Adipose tissue (tissue), 3 donors: ENCODE results near the gene SPOCD1. TPM values are rescaled to one million over a fixed set of nuclear protein-coding genes. Genes with fewer than 3 reads are reported as not detected.

Experiments
- H3K27ac ChIP-seq: one replicate; pipeline ENCODE4 v1.5.1; 2013; ENCODE audit warnings: low read depth, low read length
- WGBS, 3 donors: extraction: QIAGEN DNeasy Blood & Tissue Kit; methylation state at CpG; one replicate each; pipeline ENCODE4 v1.1.7; 2013; 5-methylcytosine and 5-hydroxymethylcytosine counted together
- polyA plus RNA-seq, 3 donors: library from polyadenylated mRNA; stranded (reverse); fragments of 200-250 nt; gene quantifications; one replicate each; pipeline ENCODE4 v1.2.3, GENCODE V29; 2013
- donor health status: healthy with polysubstance abuse.
- donor health status: Bipolar disorder and iron deficiency.
- donor health status: healthy.

Gene SPOCD1
- polyA plus RNA-seq, 3 donors = 0.18 to 6.8 (median 1.0) TPM

- WGBS, 3 donors = 78 to 83% (median 81%) methylated on average over 4 of the region's 4 CpGs
- no peak overlapping the region for H3K27ac ChIP-seq
Observed at GRCh38 chr1:31807273-31808048, 8.4 kb downstream of the SPOCD1 start.

- WGBS, 3 donors = 87 to 91% (median 91%) methylated on average over 6 of the region's 6 CpGs
- H3K27ac ChIP-seq = no peak overlapping the region
Observed at GRCh38 chr1:31805318-31805717, 10.5 kb downstream of the SPOCD1 start.

DNA sequence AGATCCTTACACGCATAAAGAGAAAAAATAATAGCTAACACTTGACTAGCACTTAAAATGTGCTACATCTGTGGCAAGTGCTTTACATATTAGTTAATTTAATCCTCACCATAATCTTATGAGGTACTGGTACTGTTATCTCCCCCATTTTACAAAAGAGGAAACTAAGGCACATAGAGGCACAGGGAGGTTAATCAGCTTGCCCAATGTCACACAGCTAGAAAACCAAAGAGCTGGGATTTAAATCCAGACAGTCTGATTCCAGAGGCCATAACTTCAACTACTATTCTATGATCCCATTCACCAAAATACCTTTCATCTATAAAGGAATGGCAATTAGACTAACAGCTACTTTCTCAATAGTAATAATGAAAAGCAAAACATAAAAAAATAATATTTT, 11.7 kb downstream of the SPOCD1 start:
- WGBS, 3 donors = 84 to 93% (median 91%) methylated on average over 1 of the region's 1 CpG
- no peak overlapping the region for H3K27ac ChIP-seq

DNA sequence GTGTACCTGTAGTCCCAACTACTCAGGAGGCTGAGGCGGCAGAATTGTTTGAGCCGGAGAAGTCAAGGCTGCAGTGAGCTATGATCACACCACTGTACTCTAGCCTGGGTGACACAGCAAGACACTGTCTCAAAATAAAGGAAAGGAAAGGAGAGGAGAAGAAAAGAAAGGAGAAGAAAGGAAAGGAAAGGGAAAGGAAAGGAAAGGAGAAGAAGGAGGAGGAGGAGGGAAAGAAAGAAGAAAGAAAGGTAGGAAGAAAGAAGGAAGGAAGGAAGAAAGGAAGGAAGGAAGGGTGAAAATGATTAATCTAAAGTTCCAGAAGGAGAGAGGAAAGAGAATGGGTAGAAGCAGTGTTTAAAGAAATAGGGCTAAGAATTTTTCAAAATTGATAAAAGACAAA, 12.2 kb downstream of the SPOCD1 start:
- WGBS, 3 donors = 90 to 97% (median 92%) methylated on average over 2 of the region's 2 CpGs
- no peak overlapping the region for H3K27ac ChIP-seq

DNA sequence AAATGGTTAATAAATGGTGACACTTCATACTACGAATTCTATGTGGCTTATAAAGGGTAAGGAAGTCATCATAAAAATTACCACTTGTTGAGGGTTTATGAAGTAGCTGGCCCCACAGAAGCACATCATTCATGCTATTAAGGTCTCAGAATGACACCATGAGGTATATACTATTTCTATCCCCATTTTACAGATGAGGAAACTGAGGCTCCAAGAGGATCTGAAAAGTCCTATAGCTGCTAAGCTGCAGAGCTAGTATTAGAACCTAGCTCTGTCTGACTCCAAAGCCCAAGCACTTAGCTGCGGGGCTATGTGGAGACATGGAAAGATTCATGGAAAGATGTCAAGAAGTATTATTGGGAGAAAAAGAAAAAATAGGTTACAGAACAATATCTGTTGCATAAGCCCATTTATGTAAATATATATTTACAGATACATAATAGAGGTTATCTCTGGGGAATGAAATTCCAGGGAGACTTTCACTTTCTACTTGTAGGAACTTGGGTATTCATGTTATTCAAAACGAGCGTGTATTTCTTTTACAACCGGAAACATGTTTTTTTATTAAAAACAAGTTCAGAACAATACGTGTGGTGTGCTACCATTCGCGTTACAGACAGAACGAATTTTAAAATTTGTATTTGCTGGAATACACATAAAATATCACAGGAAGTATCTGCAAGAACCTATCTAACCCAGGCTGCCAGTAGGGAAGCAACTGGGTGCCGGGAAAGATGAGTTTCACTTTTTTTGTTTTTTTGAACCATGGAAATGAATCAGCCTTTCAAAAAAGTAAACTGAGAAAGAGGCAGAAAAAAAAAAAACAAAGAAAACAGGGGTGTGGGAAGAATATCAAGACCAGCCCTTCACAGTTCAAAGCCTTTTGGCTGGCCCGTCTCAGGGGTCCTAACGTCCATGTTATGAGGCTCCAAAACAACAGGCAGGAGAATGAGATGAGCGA, 13.4 kb downstream of the SPOCD1 start:
- WGBS, 3 donors = 45 to 73% (median 45%) methylated on average over 13 of the region's 13 CpGs
- H3K27ac ChIP-seq = no peak overlapping the region

DNA sequence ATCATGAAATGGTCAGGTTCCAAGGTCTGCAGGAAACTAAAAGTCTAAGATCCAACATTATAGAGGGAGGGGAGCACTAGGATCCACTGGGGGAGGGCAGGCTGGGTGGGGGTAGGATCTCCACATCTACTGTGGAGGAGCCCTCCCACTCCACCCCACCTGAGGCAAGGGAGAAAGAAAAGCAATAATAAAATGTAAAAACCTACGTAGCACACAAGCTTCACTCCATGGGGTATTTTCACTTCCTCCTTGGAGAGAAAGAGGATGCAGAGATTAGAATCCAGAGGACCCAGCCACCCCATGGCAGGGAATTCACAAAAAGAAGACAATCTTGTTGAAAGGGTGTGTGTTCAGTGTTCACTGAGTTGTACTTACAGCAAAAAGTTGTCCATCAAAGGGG, 14.4 kb downstream of the SPOCD1 start:
- WGBS, 3 donors = 45 to 76% (median 69%) methylated on average over 1 of the region's 1 CpG

GRCh38 chr1:31800674-31800967, 15.2 kb downstream of the SPOCD1 start:
- 87 to 98% (median 92%) methylated on average over 4 of the region's 4 CpGs for WGBS, 3 donors
- H3K27ac ChIP-seq = no peak overlapping the region

More for the DNA sequence above, 14.4 kb downstream of the SPOCD1 start:
- H3K27ac ChIP-seq = no peak overlapping the region

GRCh38 chr1:31799895-31800673, 15.7 kb downstream of the SPOCD1 start:
- H3K27ac ChIP-seq = no peak overlapping the region
- WGBS, 3 donors = 80 to 87% (median 85%) methylated on average over 16 of the region's 16 CpGs

DNA sequence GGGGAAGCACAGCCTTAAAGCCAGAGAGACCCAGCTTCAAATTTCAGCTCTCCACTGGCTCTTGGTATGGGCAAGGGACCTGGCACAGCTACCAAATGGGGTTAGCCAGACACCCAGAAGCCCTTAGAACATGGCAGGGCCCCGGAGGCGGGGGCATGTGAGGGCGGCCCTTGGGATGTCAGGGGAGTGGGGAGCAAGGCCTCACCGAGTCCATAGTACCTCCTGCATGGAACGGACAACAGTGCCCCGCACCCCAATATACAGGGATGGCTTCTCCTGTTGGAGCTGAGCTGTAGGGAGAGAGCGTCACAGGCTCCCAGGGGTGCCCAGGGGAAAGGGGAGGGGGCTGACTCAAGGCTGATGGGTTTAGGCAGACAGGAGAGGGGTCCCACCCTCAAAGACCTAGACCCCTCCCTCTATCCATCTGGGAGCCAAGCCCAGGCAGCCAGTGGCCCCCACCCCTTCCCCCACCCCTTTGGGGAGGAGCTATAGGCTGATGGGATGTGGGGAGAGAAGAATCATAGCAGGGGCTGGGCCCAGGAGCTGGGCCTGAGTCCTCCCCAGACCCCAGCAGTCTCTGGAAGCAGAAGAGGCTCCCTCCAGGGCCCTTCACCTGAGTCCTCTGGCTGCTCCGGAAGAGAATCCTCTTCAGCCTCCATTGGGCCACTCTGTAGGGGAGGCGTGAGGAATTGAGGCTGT, 16.5 kb downstream of the SPOCD1 start:
- H3K27ac ChIP-seq = no peak overlapping the region
- WGBS, 3 donors = 82 to 87% (median 86%) methylated on average over 8 to 9 of the region's 9 CpGs

GRCh38 chr1:31798433-31799195, 17.2 kb downstream of the SPOCD1 start:
- 56 to 69% (median 63%) methylated on average over 17 of the region's 17 CpGs for WGBS, 3 donors
- no peak overlapping the region for H3K27ac ChIP-seq

GRCh38 chr1:31798086-31798432, 17.8 kb downstream of the SPOCD1 start:
- H3K27ac ChIP-seq = no peak overlapping the region
- WGBS, 3 donors = 68 to 83% (median 73%) methylated on average over 8 of the region's 8 CpGs

DNA sequence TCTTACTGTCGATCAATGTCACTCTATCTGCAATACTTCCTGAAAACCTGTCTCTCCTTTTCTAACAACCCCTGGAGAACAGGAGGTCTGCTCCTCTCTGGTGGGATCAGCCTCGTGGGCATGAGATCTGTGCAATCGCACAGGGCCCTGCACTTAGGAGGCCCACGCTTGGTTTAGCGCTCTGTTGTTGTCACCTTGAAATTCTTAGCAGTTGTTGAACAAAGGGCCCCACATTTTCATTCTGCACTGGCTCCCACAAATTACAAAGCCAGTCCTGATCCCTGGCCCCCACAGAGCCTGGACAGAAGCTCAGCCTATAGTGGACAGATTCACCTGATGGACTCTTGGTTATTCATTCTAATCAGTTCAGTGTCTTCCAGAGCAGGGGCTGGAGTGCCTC, 18.6 kb downstream of the SPOCD1 start:
- H3K27ac ChIP-seq = no peak overlapping the region
- 86 to 90% (median 89%) methylated on average over 5 of the region's 5 CpGs for WGBS, 3 donors

GRCh38 chr1:31796707-31797106, 19.1 kb downstream of the SPOCD1 start:
- H3K27ac ChIP-seq = no peak overlapping the region
- 87 to 93% (median 90%) methylated on average over 7 of the region's 7 CpGs for WGBS, 3 donors

- WGBS, 3 donors = 79 to 81% (median 79%) methylated on average over 13 of the region's 13 CpGs
- H3K27ac ChIP-seq = no peak overlapping the region
Observed at GRCh38 chr1:31795801-31796621, 19.8 kb downstream of the SPOCD1 start.

GRCh38 chr1:31795096-31795675, 20.6 kb downstream of the SPOCD1 start:
- WGBS, 3 donors = 44 to 63% (median 58%) methylated on average over 2 of the region's 2 CpGs

GRCh38 chr1:31793586-31794285, 22.1 kb downstream of the SPOCD1 start:
- no peak overlapping the region for H3K27ac ChIP-seq
- WGBS, 3 donors = 77 to 85% (median 83%) methylated on average over 13 of the region's 13 CpGs

More at GRCh38 chr1:31795096-31795675, 20.6 kb downstream of the SPOCD1 start:
- no peak overlapping the region for H3K27ac ChIP-seq
